Measurements from ENCODE around the gene METAP1D.

- no peak for TF ChIP-seq CTCF (conservative IDR thresholded peaks at IDR 0.05)
- no peak for TF ChIP-seq EZH2 (IDR thresholded peaks at IDR 0.05; ENCODE audit: low read depth)
These were observed 47.0 kb upstream of the METAP1D start for GRCh38 chr2:171952748-171953147.

Data from PC-9 (cell line).